PFSK-1 (cell line): ENCODE data around the gene GRAMD2B.

ENCODE experiments used
- POLR2AphosphoS5 ChIP-seq: IDR thresholded peaks from 2 replicates; pipeline ENCODE4 v1.6.1; 2012; ENCODE audit warnings: low read depth, mild to moderate bottlenecking, control low read depth, low read length, moderate library complexity
- SIN3A ChIP-seq: IDR thresholded peaks from 2 replicates; pipeline ENCODE4 v1.6.1; 2012; ENCODE audit warnings: mild to moderate bottlenecking, low read length, moderate library complexity, borderline replicate concordance; ENCODE audit not compliant: insufficient read depth

DNA sequence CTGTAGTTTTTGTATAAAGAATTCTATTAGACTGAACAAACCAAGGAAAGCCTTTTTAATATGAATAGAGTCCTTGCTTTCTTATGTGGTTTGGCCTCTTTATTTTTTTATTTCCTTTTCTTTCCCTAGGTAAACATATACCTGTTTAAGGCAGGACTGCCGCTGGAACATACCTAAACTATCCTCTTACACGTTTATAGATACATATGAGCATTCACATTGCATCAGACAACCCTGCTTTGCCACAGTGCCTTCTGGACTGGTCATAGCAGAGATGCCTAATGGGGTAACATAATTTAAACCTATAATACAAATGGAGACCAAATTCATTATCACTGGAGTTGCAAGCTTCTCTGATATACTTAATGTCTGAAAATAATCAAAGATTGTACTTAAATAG lies 12.5 kb downstream of the GRAMD2B start:
- no peak for TF ChIP-seq POLR2AphosphoS5
- TF ChIP-seq SIN3A = no peak
